Endothelial cell (in vitro differentiated cells): ENCODE data around the gene IRF4. TPM values are rescaled to one million over a fixed set of nuclear protein-coding genes. Genes with fewer than 3 reads are reported as not detected.

Experiments
- DNase-seq: peaks from one replicate; pipeline ENCODE4 v3.0.0; 2021; ENCODE audit warnings: low spot score
- H3K27ac Mint-ChIP-seq: one replicate; pipeline ENCODE4 v1.8.0; 2021; ENCODE audit warnings: mixed read lengths, inconsistent platforms; ENCODE audit not compliant: unreplicated experiment
- H3K27me3 Mint-ChIP-seq: one replicate; pipeline ENCODE4 v1.8.0; 2021; ENCODE audit warnings: mild to moderate bottlenecking, moderate library complexity, mixed read lengths, inconsistent platforms; ENCODE audit not compliant: unreplicated experiment
- H3K36me3 Mint-ChIP-seq: one replicate; pipeline ENCODE4 v1.8.0; 2021; ENCODE audit warnings: mild to moderate bottlenecking, low read depth, mixed read lengths, inconsistent platforms; ENCODE audit not compliant: unreplicated experiment
- H3K4me1 Mint-ChIP-seq: one replicate; pipeline ENCODE4 v1.8.0; 2021; ENCODE audit warnings: mild to moderate bottlenecking, mixed read lengths, inconsistent platforms; ENCODE audit not compliant: unreplicated experiment
- H3K4me3 Mint-ChIP-seq: one replicate; pipeline ENCODE4 v1.8.0; 2021; ENCODE audit warnings: mild to moderate bottlenecking, mixed read lengths, inconsistent platforms; ENCODE audit not compliant: unreplicated experiment
- H3K9me3 Mint-ChIP-seq: one replicate; pipeline ENCODE4 v1.8.0; 2021; ENCODE audit warnings: mixed read lengths, inconsistent platforms; ENCODE audit not compliant: unreplicated experiment
- CTCF ChIP-seq: fragments of 200-600 bp; sonication (generic); IDR thresholded peaks from one replicate; pipeline ENCODE4 v1.5.0; 2021; ENCODE audit warnings: antibody characterized with exemption; ENCODE audit not compliant: unreplicated experiment
- total RNA-seq: library from RNA; stranded (reverse); fragmentation: NEBNext Ultra II Directional; extraction: Animal tissue kit (Norgen Biotek cat#: 25700); gene quantifications from one replicate; pipeline ENCODE4 v1.2.1, GENCODE V29; 2021; ENCODE audit not compliant: unreplicated experiment

The IRF4 gene
- total RNA-seq, 1 donor from 2014 or later = not detected

GRCh38 chr6:412146-412886, 20.8 kb downstream of the IRF4 start:
- H3K27me3 Mint-ChIP-seq = peaks cover 2% of the 10 kb centered on the region
- H3K9me3 Mint-ChIP-seq = no peaks in the 10 kb centered on the region
- TF ChIP-seq CTCF = no peak
- no peaks in the 10 kb centered on the region for H3K36me3 Mint-ChIP-seq
- no peak overlapping the region for H3K27ac Mint-ChIP-seq
- DNase-seq = no peak
- H3K4me3 Mint-ChIP-seq = no peak overlapping the region
- peaks cover 16% of the 10 kb centered on the region for H3K4me1 Mint-ChIP-seq

GRCh38 chr6:414447-414846, 22.9 kb downstream of the IRF4 start:
- H3K36me3 Mint-ChIP-seq = no peaks in the 10 kb centered on the region
- H3K27me3 Mint-ChIP-seq = peaks cover 2% of the 10 kb centered on the region
- no peak overlapping the region for H3K27ac Mint-ChIP-seq
- TF ChIP-seq CTCF = no peak
- H3K4me3 Mint-ChIP-seq = no peak overlapping the region
- no peaks in the 10 kb centered on the region for H3K9me3 Mint-ChIP-seq
- peaks cover 6% of the 10 kb centered on the region for H3K4me1 Mint-ChIP-seq
- DNase-seq = no peak

GRCh38 chr6:415087-415486, 23.5 kb downstream of the IRF4 start:
- H3K4me3 Mint-ChIP-seq = no peak overlapping the region
- no peaks in the 10 kb centered on the region for H3K36me3 Mint-ChIP-seq
- H3K9me3 Mint-ChIP-seq = no peaks in the 10 kb centered on the region
- no peak overlapping the region for H3K27ac Mint-ChIP-seq
- peaks cover 5% of the 10 kb centered on the region for H3K27me3 Mint-ChIP-seq
- no peak for TF ChIP-seq CTCF
- H3K4me1 Mint-ChIP-seq = peaks cover 6% of the 10 kb centered on the region
- no peak for DNase-seq

- peaks cover 4% of the 10 kb centered on the region for H3K36me3 Mint-ChIP-seq
- TF ChIP-seq CTCF = no peak
Observed at GRCh38 chr6:421211-421610, 29.7 kb downstream of the IRF4 start.

GRCh38 chr6:422433-423054, 31.0 kb downstream of the IRF4 start:
- Mint-ChIP-seq H3K4me1 (no peaks in the 10 kb centered on the region), H3K9me3 (no peaks in the 10 kb centered on the region), H3K27me3 (peaks cover 8% of the 10 kb centered on the region), H3K4me3 (no peak overlapping the region), H3K36me3 (peaks cover 4% of the 10 kb centered on the region), H3K27ac (no peak overlapping the region)
- TF ChIP-seq CTCF = no peak
- no peak for DNase-seq

More at GRCh38 chr6:421211-421610, 29.7 kb downstream of the IRF4 start:
- H3K27ac Mint-ChIP-seq = no peak overlapping the region
- no peaks in the 10 kb centered on the region for H3K9me3 Mint-ChIP-seq
- H3K4me1 Mint-ChIP-seq = no peaks in the 10 kb centered on the region
- H3K4me3 Mint-ChIP-seq = no peak overlapping the region
- no peak for DNase-seq
- H3K27me3 Mint-ChIP-seq = peaks cover 8% of the 10 kb centered on the region
